ENCODE data around the gene COL19A1. TPM values are rescaled to one million over a fixed set of nuclear protein-coding genes. Genes with fewer than 3 reads are reported as not detected.

COL19A1 gene
- total and polyA plus RNA-seq, 3 donors from 2014 or later = 0.30 to 2.5 (median 1.4) TPM

DNA sequence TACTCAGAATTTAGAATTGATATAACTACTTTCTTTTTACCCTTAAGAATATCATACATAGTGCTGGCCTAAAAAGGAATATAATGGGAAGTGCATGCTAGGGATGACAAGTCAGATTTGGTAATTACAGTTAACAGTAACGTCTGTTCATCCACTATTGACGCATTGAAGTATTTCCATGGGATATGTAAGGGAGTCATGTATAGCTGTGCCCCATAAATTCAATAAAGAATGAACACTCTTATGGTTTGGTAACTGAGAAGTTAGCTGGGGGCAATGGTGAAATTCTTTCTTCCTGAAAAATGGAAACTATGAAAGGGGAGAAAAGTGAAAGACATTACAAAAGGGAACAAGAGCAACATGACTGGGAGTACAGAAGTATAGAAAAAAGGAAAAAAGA is 2.6 kb upstream of the COL19A1 start:
- Histone ChIP-seq H3K27ac (no peak overlapping the region), H3K36me3 (ENCODE audit: low read depth, missing control alignments) (no peaks in the 10 kb centered on the region), H3K9me3 (no peaks in the 10 kb centered on the region), H3K4me3 (no peak overlapping the region), H3K27me3 (no peaks in the 10 kb centered on the region), H3K4me1 (peaks cover 5% of the 10 kb centered on the region)
- WGBS, 2 donors = 91 to 92% methylated on average over 2 of the region's 2 CpGs
- no peak for DNase-seq
- TF ChIP-seq, protein P1, sequence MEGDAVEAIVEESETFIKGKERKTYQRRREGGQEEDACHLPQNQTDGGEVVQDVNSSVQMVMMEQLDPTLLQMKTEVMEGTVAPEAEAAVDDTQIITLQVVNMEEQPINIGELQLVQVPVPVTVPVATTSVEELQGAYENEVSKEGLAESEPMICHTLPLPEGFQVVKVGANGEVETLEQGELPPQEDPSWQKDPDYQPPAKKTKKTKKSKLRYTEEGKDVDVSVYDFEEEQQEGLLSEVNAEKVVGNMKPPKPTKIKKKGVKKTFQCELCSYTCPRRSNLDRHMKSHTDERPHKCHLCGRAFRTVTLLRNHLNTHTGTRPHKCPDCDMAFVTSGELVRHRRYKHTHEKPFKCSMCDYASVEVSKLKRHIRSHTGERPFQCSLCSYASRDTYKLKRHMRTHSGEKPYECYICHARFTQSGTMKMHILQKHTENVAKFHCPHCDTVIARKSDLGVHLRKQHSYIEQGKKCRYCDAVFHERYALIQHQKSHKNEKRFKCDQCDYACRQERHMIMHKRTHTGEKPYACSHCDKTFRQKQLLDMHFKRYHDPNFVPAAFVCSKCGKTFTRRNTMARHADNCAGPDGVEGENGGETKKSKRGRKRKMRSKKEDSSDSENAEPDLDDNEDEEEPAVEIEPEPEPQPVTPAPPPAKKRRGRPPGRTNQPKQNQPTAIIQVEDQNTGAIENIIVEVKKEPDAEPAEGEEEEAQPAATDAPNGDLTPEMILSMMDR (IDR thresholded peaks at IDR 0.05) = no peak
- TF ChIP-seq POLR2A (IDR thresholded peaks at IDR 0.05) = no peak
- intact Hi-C loops (cut with DNase I; ENCODE audit: low total_unique reads) = no loop called here

DNA sequence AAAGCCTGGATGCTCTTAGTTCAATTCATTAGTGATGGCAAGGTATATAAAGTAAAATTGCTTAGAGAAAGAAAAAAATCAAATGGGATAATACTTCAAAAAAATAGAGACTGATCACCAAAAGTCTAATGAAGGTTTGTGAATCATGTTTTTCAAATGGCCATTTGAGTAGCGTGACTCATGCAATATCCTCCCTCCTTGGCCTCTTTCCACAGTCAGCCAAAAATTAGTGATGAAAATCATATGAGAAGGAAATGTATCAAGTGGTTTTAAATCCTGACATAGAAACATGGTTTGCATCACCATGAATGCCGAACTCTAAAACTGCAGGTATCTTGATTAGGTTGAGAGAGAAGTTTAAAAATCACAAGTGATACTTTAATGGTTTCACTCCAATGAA is 1.2 kb upstream of the COL19A1 start:
- intact Hi-C loops (cut with DNase I; ENCODE audit: low total_unique reads) = no loop called here
- no peaks in the 10 kb centered on the region for H3K36me3 ChIP-seq (ENCODE audit: low read depth, missing control alignments)
- no peak for TF ChIP-seq POLR2A (IDR thresholded peaks at IDR 0.05)
- TF ChIP-seq, protein P1 (IDR thresholded peaks at IDR 0.05) = no peak
- no peaks in the 10 kb centered on the region for H3K9me3 ChIP-seq
- no peaks in the 10 kb centered on the region for H3K27me3 ChIP-seq
- H3K27ac ChIP-seq = no peak overlapping the region
- WGBS, 2 donors = 74 to 86% methylated on average over 2 of the region's 2 CpGs
- no peak overlapping the region for H3K4me3 ChIP-seq
- DNase-seq = no peak
- peaks cover 5% of the 10 kb centered on the region for H3K4me1 ChIP-seq

DNA sequence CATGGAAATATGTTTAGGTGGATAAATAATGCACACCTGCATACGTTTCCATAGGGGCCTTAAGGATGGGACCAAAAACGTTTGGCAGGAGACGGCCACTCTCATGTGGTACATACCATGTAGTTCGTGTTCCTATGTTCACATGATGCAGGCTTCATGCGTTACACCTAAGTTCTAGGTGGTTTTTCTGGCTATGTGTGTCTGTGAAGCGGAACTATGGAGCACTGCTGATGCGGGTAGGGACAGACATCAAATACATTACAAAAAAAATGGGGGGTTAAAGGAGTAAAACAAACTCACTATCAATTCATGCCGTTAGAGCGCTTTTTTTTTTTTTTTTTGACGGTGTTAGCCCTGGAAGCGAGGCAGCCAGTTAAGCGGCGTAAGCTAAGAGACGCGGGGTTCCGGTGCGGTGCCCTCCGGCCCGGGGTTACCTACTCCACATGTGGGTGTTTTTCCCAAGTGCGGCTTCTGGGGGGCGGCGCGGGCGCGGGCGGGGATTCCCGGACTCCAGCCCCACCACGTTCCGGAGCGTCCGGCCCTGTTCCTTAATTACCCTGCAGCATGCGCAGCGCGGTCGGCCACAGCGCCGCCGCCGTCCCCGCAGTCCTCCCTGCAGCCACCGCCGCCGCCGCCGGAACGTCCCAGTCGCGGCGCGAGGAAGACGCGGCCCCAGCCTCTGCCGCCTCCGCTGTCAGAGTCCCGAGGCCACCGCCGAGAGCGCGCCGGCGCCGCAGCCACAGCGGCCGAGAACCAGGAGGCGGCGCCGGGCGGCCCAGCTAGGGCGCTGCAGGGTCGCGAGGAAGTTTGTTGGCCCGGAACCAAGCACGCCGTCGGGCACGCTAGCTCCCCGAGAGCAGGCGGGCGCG is 648 bp downstream of the COL19A1 start:
- Histone ChIP-seq H3K9me3 (no peaks in the 10 kb centered on the region), H3K27ac (peak overlapping the region in 1 of 2 donors; percentile 38), H3K4me3 (peak overlapping the region; percentile 55 to 66), H3K4me1 (peaks cover 5% of the 10 kb centered on the region), H3K36me3 (ENCODE audit: low read depth, missing control alignments) (no peaks in the 10 kb centered on the region), H3K27me3 (no peaks in the 10 kb centered on the region)
- intact Hi-C loops (cut with DNase I; ENCODE audit: low total_unique reads) = no loop called here
- peak; percentile 59 for DNase-seq
- TF ChIP-seq POLR2A (IDR thresholded peaks at IDR 0.05) = no peak
- TF ChIP-seq, protein P1 (IDR thresholded peaks at IDR 0.05) = peak in 2 of 3 experiments; percentile 2 to 9
- 1% methylated on average over 31 to 64 of the region's 80 CpGs for WGBS, 2 donors

DNA sequence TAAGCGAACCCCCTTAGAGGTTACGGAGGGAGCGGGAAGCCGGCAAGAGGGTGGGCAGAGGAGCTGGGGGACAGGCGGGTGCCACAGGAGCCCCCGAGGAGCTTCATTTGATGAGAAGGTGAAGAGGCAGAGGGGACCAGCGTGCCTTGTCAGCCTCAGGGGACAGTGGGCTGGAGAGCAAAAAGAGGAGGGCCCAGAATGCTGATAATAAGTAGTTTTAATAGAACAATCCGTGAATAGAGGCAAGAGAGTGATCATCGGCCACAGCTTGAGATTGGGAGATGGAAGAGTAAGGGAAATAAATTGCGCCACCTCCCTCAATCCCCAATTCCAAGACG is 1.3 kb downstream of the COL19A1 start:
- Histone ChIP-seq H3K36me3 (ENCODE audit: low read depth, missing control alignments) (no peaks in the 10 kb centered on the region), H3K4me3 (peak overlapping the region; percentile 55 to 66), H3K27ac (peak overlapping the region in 1 of 2 donors; percentile 38), H3K4me1 (peaks cover 5% of the 10 kb centered on the region), H3K27me3 (no peaks in the 10 kb centered on the region), H3K9me3 (no peaks in the 10 kb centered on the region)
- intact Hi-C loops (cut with DNase I; ENCODE audit: low total_unique reads) = no loop called here
- no peak for TF ChIP-seq POLR2A (IDR thresholded peaks at IDR 0.05)
- TF ChIP-seq, protein P1 (IDR thresholded peaks at IDR 0.05) = no peak
- 4 to 6% methylated on average over 11 of the region's 11 CpGs for WGBS, 2 donors
- no peak for DNase-seq
